T-helper 22 cell (primary cell): ENCODE measurements around the gene PSMB3.
"Not testable (repeated sequence)": the region's sequence is repeated elsewhere in the genome, so short reads cannot be mapped to it uniquely, and the experiment has no call there.

Experiments
- DNase-seq: peaks from one replicate; pipeline ENCODE4 v3.0.0-alpha.2; 2020; ENCODE audit warnings: low read depth

The PSMB3 gene

DNA sequence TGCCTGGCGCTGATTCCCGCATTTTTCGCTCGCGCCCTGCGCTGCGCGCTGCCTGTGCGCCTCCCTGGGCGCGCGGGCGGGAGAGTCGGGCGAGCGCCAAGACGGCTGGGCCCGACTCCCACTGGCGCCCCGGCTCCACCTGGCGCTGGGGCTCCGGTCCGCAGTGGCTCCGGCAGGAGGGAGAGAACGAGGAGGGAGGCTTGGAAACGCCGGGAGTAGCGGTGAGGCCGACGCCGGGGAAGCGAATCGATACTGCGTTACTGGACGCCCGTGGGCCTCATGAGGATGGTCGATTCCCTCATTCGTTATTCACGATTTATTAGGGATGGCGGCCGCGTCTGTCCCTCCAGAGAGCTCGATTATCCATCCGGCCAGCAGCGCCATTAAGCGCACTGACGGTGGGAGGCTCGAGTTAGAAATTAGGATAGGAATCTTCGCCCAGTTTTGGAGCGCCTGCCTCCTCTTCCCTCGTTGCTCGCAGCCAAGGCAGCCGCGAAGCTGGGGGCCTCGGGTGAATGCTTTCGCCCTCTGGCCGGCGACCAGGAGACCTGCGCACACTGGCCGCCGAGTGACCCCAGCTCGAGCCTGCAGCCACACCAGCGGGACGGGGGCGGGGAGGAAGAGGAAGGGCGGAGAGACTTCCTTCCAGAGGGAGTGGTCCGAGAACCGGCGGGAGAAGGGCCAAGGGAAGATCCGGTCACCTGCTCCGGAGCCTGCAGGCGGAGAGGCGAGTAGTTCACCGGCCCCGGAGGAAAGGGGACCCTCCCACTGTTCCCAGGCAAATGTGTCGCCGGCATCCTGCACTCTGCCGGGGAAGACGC is 3.1 kb upstream of the PSMB3 start:
- no peak for DNase-seq

GRCh38 chr17:38750044-38750311 is 2.6 kb upstream of the PSMB3 start:
- DNase-seq = no peak

- DNase-seq = no peak
These were observed 2.0 kb upstream of the PSMB3 start for GRCh38 chr17:38750312-38751121.

DNA sequence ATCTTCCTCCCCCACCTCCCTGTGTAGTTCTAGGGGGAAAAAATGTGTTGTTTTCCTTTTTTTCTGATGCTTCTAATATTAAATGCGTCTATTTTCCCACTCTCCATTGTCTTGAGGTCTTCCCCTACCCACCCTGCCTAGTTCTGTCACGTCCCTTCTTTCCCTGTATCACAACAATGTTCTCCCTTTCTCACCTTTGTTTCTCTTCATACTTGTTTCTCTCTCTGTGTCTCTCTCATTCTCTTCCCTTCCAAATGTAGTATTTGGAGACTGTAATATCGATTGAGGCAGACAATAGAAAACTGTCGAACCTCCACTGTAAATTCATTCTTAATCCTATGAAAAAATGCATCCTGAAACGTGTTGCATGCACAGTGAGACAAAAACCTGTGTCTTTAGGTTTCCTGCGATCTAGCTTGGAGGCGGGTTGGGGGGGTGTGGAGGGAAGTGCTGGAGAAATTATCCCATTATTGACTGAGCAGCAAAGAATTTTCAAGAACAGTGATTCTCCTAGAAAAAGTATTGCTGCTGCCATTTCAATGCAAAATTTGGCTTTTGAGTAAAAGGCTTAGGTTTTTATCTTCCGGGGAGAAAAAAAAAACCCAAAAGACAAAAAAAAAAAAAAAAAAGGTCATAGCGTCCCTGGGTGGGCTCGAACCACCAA is 1.3 kb upstream of the PSMB3 start:
- no peak for DNase-seq

- DNase-seq = peak; percentile 45
These were observed 683 bp upstream of the PSMB3 start for GRCh38 chr17:38751808-38752307.

GRCh38 chr17:38753071-38753506 is 548 bp downstream of the PSMB3 start:
- no peak for DNase-seq

DNA sequence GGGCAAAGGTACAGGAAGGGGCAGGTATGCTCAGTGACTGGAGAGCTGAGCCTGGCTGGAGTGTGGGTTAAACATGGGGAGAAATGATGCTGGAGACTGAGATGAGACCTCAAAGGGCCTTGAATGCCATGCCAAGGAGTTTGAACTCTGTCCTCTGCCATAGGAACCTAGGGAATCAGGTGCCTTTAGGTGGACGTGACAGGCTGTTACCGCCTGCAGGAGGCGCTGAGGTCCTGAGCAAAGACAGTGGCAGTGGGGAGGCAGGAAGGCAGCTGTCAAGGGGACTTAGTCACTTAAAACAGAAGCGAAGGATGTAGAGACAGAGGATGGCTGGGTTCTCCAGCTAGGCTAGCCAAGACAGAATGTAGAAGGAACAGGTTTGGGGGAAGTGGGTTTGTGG is 9.1 kb downstream of the PSMB3 start:
- no peak for DNase-seq

GRCh38 chr17:38762231-38762630 is 9.7 kb downstream of the PSMB3 start:
- DNase-seq = no peak

GRCh38 chr17:38766341-38766740 is 13.8 kb downstream of the PSMB3 start:
- DNase-seq = no peak

GRCh38 chr17:38768417-38768816 is 15.9 kb downstream of the PSMB3 start:
- DNase-seq = no peak

GRCh38 chr17:38773258-38773657 is 20.7 kb downstream of the PSMB3 start:
- DNase-seq = no peak

DNA sequence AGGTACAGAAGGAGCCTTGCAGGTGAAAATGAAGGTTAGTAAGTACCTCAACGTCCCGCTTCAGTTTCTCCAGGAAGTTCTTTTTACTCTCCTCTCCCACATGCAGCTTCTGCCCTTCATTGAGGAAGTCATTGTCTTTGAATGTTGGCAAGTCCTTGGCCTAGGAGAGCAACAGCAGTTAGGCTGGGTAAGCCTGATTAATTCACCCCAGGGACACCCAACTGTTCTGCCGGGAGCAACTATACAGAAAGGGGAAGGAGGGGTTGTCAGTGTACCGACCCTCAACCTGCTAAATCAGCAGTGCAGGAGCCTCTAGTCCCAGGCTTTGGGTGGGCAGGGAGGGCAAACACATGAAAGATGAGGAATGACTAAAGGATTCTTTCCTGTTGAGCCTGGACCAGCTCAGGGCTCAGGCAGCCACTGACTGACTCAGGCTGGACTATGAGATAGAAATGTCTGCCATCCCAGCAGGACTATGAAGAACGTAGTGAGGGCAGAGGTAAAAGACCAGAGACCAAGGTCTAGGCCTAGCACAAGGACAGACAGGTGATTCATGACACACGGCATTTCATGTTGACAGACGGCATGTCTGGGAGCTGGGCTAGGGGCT is 25.2 kb downstream of the PSMB3 start:
- DNase-seq = no peak

GRCh38 chr17:38779965-38780752 is 27.6 kb downstream of the PSMB3 start:
- DNase-seq = no peak

DNA sequence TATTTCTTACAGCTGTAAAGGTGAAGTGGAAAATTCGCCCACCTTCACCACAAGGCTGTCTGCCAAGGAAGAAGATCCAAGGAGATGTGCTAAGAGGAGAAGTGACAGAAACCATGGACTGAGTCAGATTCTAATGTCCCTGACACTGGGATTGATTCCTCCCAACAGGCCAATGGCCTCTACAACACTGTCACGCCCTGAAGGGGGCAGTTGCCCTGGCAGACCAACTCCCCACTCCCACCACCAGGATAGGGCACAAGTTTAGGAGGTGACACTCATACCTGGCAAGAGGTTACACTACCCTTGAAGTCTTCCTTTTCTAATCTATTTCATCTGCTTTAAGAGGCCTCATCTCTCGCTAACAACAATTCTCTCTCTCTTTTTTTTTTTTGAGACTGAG is 30.7 kb downstream of the PSMB3 start:
- no peak for DNase-seq

DNA sequence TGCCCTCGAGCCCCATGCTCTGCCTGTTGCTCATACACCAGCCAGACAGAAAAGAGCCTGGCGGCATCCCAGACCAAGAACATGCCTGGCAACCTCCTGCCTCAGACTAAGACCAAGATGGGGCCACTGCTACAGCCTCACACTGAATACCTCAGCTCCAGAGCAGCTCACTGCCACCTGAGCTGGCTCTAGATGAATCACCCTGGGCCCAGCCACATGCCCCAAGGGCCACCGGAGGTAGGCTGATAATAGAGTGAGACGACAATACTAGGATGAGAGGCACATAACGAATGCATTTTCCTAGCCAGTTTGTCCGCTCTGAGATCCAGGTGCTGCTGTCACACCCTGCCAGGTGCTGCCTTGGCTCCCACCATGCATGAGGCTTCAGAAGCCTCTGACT is 33.8 kb downstream of the PSMB3 start:
- DNase-seq = no peak

GRCh38 chr17:38787999-38788398 is 35.5 kb downstream of the PSMB3 start:
- DNase-seq = not testable (repeated sequence)

- DNase-seq = no peak
These were observed 36.6 kb downstream of the PSMB3 start for GRCh38 chr17:38789185-38789584.

GRCh38 chr17:38790148-38790707 is 37.7 kb downstream of the PSMB3 start:
- DNase-seq = not testable (repeated sequence)

- DNase-seq = no peak
These were observed 38.6 kb downstream of the PSMB3 start for GRCh38 chr17:38791162-38791561.

GRCh38 chr17:38794221-38794620 is 41.7 kb downstream of the PSMB3 start:
- no peak for DNase-seq

DNA sequence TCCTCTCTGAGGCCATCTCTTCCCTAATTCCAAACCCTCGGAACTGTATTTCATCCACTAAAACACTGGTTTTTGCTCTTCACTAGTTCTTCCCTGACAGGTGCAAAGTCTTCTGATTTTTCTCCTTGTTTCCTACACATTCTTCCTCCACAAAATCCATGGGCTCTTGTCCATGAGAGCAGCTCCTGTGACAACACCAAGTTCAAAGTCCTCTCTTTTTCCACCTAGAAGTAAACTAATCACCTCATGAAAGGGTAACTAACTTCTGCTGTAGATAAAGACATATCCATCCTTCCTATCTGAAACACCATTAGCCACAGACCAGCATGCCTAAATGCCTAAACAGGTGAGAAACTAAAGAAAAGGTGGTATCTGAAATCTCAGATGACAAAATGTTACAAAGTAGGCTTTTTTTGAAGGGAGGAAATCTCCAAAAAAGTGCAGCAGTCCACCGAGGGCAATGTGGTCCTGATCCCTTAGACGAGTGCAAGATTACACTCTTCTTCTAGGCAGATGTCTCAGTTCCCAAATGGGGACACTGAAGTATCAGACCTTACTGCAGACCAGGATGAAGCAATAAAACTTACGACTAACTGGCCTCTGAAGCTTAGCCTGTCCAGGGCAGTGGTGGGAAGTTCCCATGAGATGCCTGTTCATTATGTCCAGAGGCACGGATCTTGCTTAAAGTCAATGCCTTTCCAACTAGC is 44.1 kb downstream of the PSMB3 start:
- DNase-seq = no peak
